ENCODE measurements around the gene DNAL1.
"Not testable (repeated sequence)": the region's sequence is repeated elsewhere in the genome, so short reads cannot be mapped to it uniquely, and the experiment has no call there.

DNAL1 gene

GRCh38 chr14:73640796-73641365 is 3.9 kb upstream of the DNAL1 start:
- no peak for DNase-seq (ENCODE audit: low read depth, low spot score)

GRCh38 chr14:73645248-73645610 is 443 bp downstream of the DNAL1 start:
- no peak for DNase-seq (ENCODE audit: low read depth, low spot score)

GRCh38 chr14:73651005-73651404 is 6.2 kb downstream of the DNAL1 start:
- no peak for DNase-seq (ENCODE audit: low read depth, low spot score)

- no peak for DNase-seq (ENCODE audit: low read depth, low spot score)
Observed at GRCh38 chr14:73655851-73656250, 11.1 kb downstream of the DNAL1 start.

- DNase-seq (ENCODE audit: low read depth, low spot score): not testable (repeated sequence)
Observed at GRCh38 chr14:73659202-73659601, 14.4 kb downstream of the DNAL1 start.

DNA sequence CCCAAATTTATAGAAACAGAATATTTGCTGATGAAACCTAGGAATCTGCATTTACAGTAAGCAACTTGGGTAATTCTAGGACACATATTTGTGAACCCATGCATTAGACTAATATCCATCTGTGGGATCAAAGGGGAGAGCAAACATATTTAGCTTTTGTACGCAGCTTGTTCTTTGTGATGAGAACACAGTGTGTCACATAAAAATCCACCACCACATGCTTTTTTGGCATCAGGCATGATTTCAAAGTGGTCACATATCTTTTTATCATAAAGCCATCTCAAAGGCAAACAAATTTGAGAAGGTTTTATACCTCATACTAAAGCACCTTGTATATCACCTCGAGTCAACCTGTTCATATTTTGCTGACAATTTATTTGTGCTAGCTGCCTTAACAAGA is 15.7 kb downstream of the DNAL1 start:
- no peak for DNase-seq (ENCODE audit: low read depth, low spot score)

DNA sequence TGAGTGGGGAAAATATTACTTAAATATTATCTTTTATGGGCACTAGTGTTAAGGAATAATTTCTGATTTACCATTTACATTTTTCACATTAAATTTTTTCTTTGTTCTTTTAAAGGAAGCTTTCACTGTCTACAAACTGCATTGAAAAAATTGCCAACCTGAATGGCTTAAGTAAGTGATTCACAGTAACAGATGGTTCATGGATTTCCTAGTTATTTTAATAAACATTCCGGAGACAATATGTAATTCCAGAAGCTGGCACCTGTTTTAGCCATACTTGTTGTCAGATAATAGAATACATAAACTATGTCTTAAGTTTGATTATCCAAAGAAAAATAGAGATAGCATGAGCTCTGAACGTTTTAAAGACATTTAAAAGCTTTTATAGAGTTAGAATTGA is 17.1 kb downstream of the DNAL1 start:
- DNase-seq (ENCODE audit: low read depth, low spot score): no peak

GRCh38 chr14:73662487-73662943 is 17.7 kb downstream of the DNAL1 start:
- DNase-seq (ENCODE audit: low read depth, low spot score): peak; percentile 67

GRCh38 chr14:73663548-73664212 is 18.9 kb downstream of the DNAL1 start:
- DNase-seq (ENCODE audit: low read depth, low spot score): no peak

DNA sequence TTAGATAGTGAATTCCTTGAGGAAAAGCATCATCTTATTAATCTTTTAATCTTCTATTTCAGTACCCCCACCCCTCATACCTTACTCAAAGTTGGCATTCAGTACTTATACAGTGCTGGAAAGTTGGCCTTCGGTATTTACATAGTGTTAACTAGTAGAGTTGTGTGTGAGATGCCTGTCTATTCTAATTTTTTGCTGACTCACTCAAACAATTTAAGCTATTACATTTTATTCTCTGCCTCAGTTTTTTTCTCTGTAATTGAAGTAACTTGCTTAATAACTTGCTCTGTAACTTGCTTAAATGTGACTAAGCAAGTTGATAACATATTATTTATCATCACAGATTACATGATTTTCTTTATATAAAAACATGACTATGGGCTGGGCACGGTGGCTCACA is 20.3 kb downstream of the DNAL1 start:
- no peak for DNase-seq (ENCODE audit: low read depth, low spot score)

DNA sequence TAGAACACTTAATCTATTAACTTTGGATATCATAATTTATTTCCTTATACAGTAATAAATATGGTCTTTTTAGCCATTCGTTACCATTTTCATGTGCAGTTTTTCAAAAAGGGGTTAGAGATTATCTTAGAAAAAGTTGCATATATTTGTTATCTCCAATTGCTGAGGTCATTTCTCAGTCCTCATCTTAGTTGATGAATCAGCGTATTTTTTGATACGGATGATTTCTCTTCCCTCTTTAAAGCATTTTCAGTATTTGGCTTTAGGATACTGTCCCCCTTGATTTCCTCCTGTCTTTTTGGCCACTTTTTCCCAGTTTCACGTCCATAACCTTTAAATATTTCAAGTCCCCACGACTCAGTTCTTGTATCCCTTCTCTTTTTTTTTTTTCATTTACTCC is 21.8 kb downstream of the DNAL1 start:
- DNase-seq (ENCODE audit: low read depth, low spot score): no peak

DNA sequence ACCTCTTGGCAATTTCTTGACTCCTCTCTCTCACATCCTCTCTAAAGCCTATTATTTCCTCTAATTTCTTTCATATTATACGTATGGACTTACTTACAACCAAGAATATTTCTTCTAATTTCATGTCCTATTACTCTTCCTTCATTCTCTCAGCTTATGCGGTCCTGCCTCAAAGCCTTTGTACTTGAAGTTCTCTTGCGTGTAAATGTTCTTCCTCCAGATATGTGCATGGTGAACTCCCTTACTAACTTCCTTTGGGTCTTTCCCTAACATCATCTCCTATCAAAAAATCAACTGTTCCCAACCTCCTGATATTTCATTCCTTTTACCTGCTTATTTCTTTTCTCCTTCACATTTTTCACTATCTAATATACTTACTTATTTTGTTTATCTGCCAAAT is 23.1 kb downstream of the DNAL1 start:
- DNase-seq (ENCODE audit: low read depth, low spot score): no peak

GRCh38 chr14:73674986-73675385 is 30.2 kb downstream of the DNAL1 start:
- no peak for DNase-seq (ENCODE audit: low read depth, low spot score)

DNA sequence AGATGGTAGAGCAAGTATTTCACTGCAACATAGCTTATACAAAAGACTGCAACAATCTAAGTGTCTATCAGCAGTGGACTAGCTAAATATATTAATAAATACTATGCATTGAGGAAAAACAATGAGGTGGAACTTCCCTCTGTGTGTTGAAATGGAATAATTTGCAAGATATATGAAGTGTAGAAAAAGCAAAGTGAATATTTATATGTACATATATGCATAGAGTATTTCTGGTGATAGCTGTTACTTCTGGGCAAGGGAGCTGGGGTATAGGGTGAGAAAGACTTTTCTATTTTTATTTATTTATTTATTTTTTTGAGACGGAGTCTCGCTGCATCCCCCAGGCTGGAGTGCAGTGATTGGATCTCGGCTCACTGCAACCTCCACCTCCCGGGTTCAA is 33.9 kb downstream of the DNAL1 start:
- no peak for DNase-seq (ENCODE audit: low read depth, low spot score)

GRCh38 chr14:73680821-73681220 is 36.0 kb downstream of the DNAL1 start:
- DNase-seq (ENCODE audit: low read depth, low spot score): no peak

DNA sequence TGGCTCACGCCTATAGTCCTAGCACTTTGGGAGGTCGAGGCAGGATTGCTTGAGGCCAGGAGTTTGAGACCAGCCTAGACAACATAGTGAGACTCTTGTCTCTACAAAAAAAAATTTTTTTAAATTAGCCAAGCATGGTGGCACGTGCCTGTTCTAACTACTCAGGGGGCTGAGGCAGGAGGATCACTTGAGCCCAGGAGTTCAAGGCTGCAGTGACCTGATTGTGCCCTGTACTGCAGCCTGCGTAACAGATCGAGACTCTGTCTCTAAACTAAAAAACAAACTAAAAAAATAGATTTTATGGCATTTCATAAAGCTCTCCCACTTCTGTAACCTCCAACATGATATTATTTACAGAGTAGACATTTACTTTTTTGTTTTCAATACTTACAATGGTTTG is 39.8 kb downstream of the DNAL1 start:
- no peak for DNase-seq (ENCODE audit: low read depth, low spot score)

DNA sequence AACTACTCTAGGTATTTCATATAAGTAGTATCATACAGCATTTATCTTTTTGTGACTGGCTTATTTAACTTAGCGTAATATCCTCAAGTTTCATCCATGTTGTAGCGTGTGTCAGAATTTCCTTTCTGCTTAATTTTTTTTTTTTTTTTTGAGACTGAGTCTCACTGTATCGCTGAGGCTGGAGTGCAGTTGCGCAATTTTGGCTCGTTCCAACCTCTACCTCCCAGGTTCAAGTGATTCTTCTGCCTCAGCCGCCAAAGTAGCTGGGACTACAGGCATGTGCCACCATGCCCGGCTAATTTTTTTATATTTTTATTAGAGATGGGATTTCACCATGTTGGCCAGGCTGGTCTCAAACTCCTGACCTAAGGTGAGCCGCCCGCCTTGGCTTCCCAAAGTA is 40.5 kb downstream of the DNAL1 start:
- DNase-seq (ENCODE audit: low read depth, low spot score): no peak

DNA sequence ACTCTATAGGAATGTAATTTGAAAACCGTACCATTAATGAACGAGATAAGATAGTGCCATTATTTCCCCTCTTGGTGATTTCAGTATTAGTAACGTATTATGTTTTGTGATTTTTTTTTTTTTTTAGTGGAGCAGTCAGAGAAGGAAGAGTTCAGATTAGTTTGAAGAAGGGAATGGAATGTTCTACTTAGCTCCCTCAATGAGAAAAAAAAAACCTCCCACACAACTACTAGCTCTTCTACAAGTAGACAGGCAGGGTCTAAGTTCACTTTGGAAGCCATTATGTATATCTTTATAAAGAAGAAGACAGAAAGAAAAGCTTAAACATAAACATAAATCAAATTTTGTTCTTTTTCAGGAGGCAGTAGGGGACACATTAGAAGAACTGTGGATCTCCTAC is 42.1 kb downstream of the DNAL1 start:
- DNase-seq (ENCODE audit: low read depth, low spot score): no peak

DNA sequence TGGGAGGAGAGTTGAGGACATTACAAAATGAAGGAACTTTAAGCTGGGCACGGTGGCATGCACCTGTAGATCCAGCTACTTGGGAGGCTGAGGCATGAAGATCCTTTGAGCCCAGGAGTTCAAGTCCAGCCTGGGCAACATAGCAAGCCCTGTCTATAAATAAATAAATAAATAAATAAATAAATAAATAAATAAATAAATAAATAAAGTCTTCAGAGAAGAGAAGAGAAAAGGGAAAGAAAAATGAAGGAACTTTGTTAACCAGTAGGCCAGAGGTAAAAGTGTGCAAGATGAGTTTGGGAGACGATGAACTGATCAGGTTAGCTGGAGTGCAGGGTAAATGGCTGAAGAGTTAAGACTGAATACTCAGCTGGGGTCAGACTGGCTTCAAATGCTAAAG is 49.3 kb downstream of the DNAL1 start:
- no peak for DNase-seq (ENCODE audit: low read depth, low spot score)

DNA sequence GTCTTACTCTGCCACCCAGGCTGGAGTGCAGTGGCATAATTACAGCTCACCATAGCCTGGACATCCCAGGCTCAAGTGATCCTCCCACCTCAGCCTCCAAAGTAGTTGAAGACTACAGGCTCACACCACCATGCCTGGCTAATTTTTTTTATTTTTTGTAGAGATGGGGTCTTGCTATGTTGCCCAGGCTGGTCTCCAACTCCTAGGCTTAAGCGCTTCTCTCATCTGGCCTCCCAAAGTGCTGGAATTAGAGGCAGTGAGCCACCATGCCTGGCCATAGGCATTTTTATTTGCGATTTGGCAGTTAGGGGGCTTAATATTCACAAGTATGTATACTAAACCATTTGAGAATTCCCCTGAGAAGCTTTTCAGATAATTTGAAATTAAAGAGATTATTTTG is 50.3 kb downstream of the DNAL1 start:
- no peak for DNase-seq (ENCODE audit: low read depth, low spot score)

DNA sequence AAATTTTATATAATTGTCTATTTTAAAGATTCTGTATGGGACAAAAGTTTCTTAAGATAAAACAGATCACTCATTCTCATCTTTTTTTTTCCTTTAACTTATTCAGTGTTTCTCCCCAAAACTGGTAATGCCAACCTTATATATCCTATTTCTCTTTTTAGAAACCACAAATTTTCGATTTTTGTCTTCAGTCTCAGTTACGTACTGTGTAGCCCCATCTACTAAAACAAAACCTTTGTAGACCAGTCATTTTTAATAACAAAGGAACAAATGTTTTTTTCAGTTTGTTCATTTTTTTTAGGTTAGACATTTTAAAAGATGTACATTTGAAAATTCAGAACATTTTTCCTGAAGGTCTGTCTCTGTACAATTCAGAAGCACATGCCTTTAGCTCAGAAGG is 51.2 kb downstream of the DNAL1 start:
- DNase-seq (ENCODE audit: low read depth, low spot score): no peak

DNA sequence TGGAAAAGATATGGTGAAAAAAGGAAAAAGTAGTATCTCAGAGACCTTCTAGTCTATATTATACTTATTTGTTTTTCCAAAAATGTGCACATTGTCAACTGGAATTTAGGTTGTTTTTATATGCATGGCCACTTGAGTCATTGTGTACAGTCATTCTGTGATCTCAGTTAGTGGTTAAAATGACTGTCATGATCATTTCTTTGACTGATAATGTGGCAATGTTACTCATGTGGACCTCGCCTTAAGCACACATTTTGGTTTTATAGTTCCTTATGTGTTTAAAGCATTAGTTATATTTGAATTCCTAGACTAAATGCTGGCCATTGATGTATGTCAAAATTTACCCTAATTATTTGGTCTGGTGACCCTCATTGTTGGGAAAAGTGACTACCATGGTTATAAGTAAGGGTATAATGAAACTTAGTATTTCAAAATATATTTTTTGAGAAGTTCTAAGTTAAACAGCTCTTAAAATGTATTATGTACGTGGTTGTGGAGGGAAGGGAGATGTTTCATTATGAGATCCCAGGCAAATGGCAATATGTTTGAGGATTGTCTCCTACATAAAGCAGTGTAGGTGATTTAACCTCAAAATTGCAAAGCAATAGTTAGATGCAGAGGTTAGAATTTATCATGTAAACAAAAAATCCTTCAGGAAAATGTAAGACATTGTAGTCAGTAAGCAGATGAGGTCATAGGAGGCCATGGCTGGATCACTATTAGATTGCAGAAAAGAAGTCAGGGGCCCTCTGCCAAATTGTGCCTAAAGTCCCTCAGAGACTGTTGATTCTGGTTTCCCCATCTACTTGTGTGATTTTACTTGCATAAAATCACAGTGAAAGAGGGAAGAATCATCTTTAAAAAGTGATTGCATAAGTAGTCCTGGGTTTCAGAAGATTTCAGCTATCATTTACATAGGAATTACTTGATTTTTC is 51.9 kb downstream of the DNAL1 start:
- DNase-seq (ENCODE audit: low read depth, low spot score): no peak

- DNase-seq (ENCODE audit: low read depth, low spot score): no peak
Observed at GRCh38 chr14:73700325-73700724, 55.5 kb downstream of the DNAL1 start.

Measured in iPS DF 19.7 (cell line).